ENCODE data around the gene AHDC1. TPM values are rescaled to one million over a fixed set of nuclear protein-coding genes. Genes with fewer than 3 reads are reported as not detected.

Gene AHDC1
- total RNA-seq, 2 donors from 2014 or later, result 13.5 to 14.2 TPM

DNA sequence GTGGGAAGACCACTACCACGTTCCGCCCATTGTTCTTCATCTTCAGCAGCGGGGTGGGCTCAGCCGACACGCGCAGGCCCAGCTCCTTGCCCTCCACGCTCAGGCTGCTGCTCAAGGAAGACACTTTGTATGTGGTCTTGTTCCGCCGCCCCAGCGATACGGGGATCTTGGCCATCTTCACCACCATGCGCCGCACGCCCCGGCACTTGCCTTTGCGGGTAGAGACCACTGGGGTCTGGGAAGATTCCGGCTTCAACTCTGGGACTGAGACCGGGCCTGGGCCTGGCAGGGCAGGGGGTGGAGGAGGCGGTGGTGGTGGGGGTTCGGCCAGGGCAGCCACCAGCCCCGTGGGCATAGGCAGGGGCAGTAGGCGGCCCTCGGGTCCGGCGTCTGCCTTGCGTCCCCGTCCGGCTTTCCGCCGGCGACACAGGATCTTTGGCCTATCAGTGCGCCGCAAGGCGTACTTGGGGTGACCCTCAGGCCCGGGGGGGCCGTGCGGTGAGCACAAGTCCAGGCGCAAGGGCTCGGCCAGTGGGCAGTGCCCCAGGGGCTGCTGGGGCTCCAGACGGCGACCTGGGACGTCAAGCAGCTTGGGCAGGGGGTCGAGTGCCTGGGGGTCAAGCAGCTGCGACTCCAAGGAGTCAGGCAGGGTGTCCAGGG, 53.3 kb downstream of the AHDC1 start:
- WGBS, 2 donors, result 96 to 98% methylated on average over 31 to 42 of the region's 44 CpGs
- intact Hi-C loops (cut with DNase I), result no loop called here
- Histone ChIP-seq H3K27ac (no peak overlapping the region), H3K36me3 (replicated peaks in 1 of 2; ENCODE audit: insufficient read depth in 1 of 2, low read depth in 2 of 2) (peaks cover 2 to 4% of the 10 kb centered on the region in 2 donors), H3K27me3 (no peaks in the 10 kb centered on the region), H3K4me1 (peaks cover 3% of the 10 kb centered on the region), H3K4me3 (no peak overlapping the region), H3K9me3 (no peaks in the 10 kb centered on the region)
- ATAC-seq, result peak; percentile 9
- DNase-seq, result no peak
- TF ChIP-seq POLR2A (IDR thresholded peaks at IDR 0.05), result no peak
- TF ChIP-seq, protein P1, sequence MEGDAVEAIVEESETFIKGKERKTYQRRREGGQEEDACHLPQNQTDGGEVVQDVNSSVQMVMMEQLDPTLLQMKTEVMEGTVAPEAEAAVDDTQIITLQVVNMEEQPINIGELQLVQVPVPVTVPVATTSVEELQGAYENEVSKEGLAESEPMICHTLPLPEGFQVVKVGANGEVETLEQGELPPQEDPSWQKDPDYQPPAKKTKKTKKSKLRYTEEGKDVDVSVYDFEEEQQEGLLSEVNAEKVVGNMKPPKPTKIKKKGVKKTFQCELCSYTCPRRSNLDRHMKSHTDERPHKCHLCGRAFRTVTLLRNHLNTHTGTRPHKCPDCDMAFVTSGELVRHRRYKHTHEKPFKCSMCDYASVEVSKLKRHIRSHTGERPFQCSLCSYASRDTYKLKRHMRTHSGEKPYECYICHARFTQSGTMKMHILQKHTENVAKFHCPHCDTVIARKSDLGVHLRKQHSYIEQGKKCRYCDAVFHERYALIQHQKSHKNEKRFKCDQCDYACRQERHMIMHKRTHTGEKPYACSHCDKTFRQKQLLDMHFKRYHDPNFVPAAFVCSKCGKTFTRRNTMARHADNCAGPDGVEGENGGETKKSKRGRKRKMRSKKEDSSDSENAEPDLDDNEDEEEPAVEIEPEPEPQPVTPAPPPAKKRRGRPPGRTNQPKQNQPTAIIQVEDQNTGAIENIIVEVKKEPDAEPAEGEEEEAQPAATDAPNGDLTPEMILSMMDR (IDR thresholded peaks at IDR 0.05), result no peak

DNA sequence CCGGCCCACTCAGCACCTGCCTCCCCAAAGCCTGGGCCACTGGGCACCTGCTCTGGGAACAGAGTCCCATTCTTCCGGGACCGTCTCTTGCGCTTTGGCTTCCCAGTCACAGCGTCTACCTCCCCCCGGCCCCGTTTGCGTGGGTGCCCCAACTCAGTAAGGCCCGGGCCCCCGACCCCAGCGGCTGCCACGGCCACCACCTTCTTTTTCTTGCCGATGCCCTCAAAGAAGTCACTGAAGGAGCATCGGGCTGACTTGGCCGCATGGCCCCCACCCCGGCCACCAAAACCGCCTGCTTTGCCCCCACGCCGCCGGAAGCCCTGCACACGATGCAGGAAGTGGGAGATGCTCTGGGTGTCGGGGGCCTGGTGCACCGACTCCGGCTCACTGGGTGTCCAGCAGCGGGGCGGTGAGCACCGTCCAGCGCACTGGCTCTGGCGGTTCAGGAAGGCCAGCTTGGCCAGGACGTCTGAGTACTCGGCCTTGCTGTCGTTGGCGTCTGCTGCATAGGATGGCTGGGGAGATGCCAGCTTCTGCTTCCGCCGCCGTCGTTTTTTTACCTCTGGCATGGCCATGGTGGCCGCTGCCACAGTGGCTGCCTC, 54.0 kb downstream of the AHDC1 start:
- DNase-seq, result no peak
- Histone ChIP-seq H3K4me3 (no peak overlapping the region), H3K36me3 (replicated peaks in 1 of 2; ENCODE audit: insufficient read depth in 1 of 2, low read depth in 2 of 2) (peaks cover 2 to 4% of the 10 kb centered on the region in 2 donors), H3K9me3 (no peaks in the 10 kb centered on the region), H3K27me3 (no peaks in the 10 kb centered on the region), H3K27ac (no peak overlapping the region), H3K4me1 (peaks cover 6% of the 10 kb centered on the region)
- WGBS, 2 donors, result 91 to 93% methylated on average over 25 to 30 of the region's 38 CpGs
- TF ChIP-seq, protein P1 (IDR thresholded peaks at IDR 0.05), result no peak
- TF ChIP-seq POLR2A (IDR thresholded peaks at IDR 0.05), result no peak
- no peak for ATAC-seq
- intact Hi-C loops (cut with DNase I), result no loop called here

DNA sequence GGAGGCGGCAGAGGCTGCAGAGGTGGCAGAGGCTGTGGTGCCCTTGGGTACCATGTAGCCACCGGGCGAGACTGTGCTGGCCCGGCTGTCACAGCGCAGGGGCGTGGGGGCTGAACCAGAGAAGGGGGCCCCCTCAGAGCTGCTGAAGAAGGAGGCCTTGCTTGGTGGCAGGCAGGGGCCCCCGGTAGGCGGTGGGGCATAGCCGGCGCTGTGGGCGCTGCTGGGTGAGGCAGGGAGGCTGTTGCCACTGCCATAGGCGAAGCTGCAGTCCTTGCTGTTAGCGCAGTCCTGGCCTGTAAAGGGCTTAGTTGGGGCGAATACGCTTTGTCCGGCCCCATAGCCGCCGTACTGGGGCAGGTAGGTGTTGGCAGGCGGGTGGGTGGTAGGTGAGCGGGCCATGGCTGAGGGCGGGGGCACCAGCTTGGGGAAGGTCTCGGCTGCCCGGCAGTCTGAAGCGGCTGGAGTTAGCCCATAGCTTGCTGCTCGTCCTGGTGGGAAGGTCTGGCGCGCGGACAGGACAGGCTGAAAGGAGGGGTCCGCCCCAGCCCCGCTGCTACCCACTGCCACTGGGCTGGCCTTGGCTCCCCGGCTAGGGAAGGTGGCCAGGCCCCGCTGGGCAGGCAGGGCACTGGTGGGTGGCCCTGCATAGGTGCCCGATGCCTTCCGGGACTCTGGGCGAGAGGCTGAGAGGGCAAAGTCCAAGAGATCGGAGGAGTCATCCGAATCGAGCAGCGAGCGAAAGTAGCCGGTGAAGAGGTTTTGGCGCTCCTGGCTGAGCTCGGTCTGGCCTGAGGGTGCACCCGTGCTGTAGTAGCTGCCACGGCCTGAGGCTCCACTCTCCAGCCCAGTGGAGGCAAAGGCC, 54.9 kb downstream of the AHDC1 start:
- no peaks in the 10 kb centered on the region for H3K9me3 ChIP-seq
- H3K27ac ChIP-seq, result no peak overlapping the region
- DNase-seq (no peak), ATAC-seq (no peak)
- intact Hi-C loops (cut with DNase I), result no loop called here
- H3K4me1 ChIP-seq, result peaks cover 6% of the 10 kb centered on the region
- H3K4me3 ChIP-seq, result no peak overlapping the region
- TF ChIP-seq, protein P1 (IDR thresholded peaks at IDR 0.05), result no peak
- no peak for TF ChIP-seq POLR2A (IDR thresholded peaks at IDR 0.05)
- no peaks in the 10 kb centered on the region for H3K27me3 ChIP-seq
- 86 to 88% methylated on average over 25 to 43 of the region's 45 CpGs for WGBS, 2 donors
- H3K36me3 ChIP-seq (replicated peaks in 1 of 2; ENCODE audit: insufficient read depth in 1 of 2, low read depth in 2 of 2), result peaks cover 2 to 4% of the 10 kb centered on the region in 2 donors

DNA sequence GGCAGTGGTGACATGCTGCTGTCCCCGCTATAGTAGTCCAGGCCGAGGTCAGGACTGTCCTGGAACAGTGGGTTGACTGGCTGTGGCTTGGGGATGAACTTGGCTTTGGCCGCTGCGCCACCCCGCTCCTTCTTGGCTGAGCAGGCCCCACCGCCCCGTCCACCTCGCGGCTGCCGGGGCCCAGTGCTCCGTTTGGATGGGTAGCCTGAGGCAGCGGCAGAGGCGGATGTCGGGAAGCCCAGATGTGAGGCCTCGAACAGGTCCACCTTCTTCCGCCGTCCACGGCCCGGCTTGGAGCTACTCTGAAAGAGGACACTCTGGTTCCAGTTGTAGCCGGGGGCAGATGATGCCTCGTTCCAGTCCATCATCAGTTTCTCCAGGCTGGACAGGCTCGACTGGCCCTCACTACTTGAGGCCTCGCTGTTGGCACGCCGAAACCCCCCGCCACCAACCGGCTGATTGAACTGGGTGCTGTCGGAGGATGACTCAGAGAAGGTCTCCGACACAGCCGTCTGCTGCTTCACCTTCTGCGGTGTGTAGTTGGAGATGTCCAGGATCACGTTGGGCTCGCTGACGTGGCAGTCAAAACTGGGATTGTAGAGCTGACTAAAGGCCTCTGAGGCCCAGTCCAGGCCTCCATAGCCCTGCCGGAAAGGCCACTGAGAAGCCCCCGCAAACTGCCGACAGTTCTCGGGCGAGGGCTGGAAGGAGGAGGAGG, 55.6 kb downstream of the AHDC1 start:
- ATAC-seq (no peak), DNase-seq (no peak)
- H3K36me3 ChIP-seq (replicated peaks in 1 of 2; ENCODE audit: insufficient read depth in 1 of 2, low read depth in 2 of 2), result peaks cover 2 to 4% of the 10 kb centered on the region in 2 donors
- no peaks in the 10 kb centered on the region for H3K9me3 ChIP-seq
- no peak overlapping the region for H3K4me3 ChIP-seq
- H3K27ac ChIP-seq, result no peak overlapping the region
- H3K27me3 ChIP-seq, result no peaks in the 10 kb centered on the region
- TF ChIP-seq POLR2A (IDR thresholded peaks at IDR 0.05), result no peak
- TF ChIP-seq, protein P1 (IDR thresholded peaks at IDR 0.05), result no peak
- 89 to 92% methylated on average over 10 to 35 of the region's 39 CpGs for WGBS, 2 donors
- H3K4me1 ChIP-seq, result peaks cover 6% of the 10 kb centered on the region
- intact Hi-C loops (cut with DNase I), result no loop called here
